Spleen (tissue), 7 donors: ENCODE data around the gene PRTN3.

Experiments
- POLR2AphosphoS5 ChIP-seq, 3 donors: sonication (generic); formaldehyde crosslinking; IDR thresholded peaks; one replicate each; pipeline ENCODE4 v1.5.1; 2017; ENCODE audit warnings: antibody characterized with exemption in 3 of 3
- TF ChIP-seq, protein P1 (sequence below), 11 experiments: fragments of 200-600 bp in 7 of 11; fragments of 450-650 bp in 4 of 11; sonication (generic) in 4 of 11; IDR thresholded peaks in 8 of 11; conservative IDR thresholded peaks in 3 of 11; 1 replicate in 7 of 11; 2 replicates in 4 of 11; pipeline versions ENCODE4 v1.4.0 to v1.8.0; 2016 to 2021; ENCODE audit warnings: antibody characterized with exemption in 11 of 11, inconsistent platforms in 4 of 11, mild to moderate bottlenecking in 1 of 11
- donor health status: DM: no; HTN: no; CAD: no; lungs with moderate emphysema.
- donor health status: DM: no; HTN: no; CAD: no.
- donor health status: DM: no; HTN: no; CAD: no.

DNA sequence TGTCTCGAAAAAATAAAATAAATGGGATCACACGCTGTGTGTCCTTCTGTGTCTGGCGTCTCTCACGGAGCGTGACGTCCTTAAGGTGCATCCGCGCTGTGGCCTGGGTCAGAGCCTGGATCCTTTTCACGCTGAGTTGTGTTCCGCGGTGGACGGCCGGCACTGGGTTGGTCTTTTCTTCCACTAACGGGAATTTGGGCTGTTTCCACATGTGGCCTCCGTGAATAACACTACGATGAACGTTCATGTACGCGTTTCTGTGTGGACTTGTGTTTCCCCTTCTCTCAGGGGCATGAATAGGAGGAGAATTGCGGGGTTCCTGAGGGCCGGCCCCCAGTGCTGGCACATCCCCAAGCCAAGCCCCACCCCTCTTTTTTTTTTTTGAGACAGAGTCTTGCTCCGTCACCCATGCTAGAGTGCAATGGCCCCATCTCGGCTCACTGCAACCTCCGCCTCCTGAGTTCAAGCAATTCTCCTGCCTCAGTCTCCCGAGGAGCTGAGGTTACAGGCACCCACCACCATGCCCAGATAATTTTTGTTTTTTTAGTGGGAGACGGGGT lies 49.7 kb upstream of the PRTN3 start:
- TF ChIP-seq POLR2AphosphoS5 (IDR thresholded peaks at IDR 0.05) = no peak
- TF ChIP-seq, protein P1, sequence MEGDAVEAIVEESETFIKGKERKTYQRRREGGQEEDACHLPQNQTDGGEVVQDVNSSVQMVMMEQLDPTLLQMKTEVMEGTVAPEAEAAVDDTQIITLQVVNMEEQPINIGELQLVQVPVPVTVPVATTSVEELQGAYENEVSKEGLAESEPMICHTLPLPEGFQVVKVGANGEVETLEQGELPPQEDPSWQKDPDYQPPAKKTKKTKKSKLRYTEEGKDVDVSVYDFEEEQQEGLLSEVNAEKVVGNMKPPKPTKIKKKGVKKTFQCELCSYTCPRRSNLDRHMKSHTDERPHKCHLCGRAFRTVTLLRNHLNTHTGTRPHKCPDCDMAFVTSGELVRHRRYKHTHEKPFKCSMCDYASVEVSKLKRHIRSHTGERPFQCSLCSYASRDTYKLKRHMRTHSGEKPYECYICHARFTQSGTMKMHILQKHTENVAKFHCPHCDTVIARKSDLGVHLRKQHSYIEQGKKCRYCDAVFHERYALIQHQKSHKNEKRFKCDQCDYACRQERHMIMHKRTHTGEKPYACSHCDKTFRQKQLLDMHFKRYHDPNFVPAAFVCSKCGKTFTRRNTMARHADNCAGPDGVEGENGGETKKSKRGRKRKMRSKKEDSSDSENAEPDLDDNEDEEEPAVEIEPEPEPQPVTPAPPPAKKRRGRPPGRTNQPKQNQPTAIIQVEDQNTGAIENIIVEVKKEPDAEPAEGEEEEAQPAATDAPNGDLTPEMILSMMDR (IDR thresholded peaks at IDR 0.05 in 8 of 11, conservative IDR thresholded peaks at IDR 0.05 in 3 of 11) = no peak
